H1 (cell line): ENCODE measurements around the gene TLCD3A.

Experiments
- CTCF ChIP-seq, 3 experiments: IDR thresholded peaks; 1 replicate in 2 of 3; 2 replicates in 1 of 3; pipeline versions ENCODE4 v1.5.1 to v1.6.1; 2011; ENCODE audit warnings: low read length in 3 of 3, mild to moderate bottlenecking in 3 of 3, inconsistent platforms in 2 of 3, low read depth in 1 of 3, moderate library complexity in 1 of 3; ENCODE audit not compliant: insufficient read depth in 1 of 3; ENCODE audit errors: control extremely low read depth in 1 of 3
- EZH2 ChIP-seq: fragments of 200-600 bp; sonication (generic); IDR thresholded peaks from 2 replicates; pipeline ENCODE4 v1.7.1; 2012; ENCODE audit warnings: low read depth, mild to moderate bottlenecking, moderate library complexity, low read length, inconsistent platforms; ENCODE audit not compliant: severe bottlenecking
- KDM1A ChIP-seq: fragments of 200-600, 300-600 bp; sonication (generic); IDR thresholded peaks from 2 replicates; pipeline ENCODE4 v1.7.1; 2016; ENCODE audit warnings: mild to moderate bottlenecking, low read length, borderline replicate concordance
- SIX5 ChIP-seq: IDR thresholded peaks from 2 replicates; pipeline ENCODE4 v1.6.1; 2011; ENCODE audit warnings: mild to moderate bottlenecking, low read depth, low read length

- TF ChIP-seq CTCF (IDR thresholded peaks at IDR 0.05; ENCODE audit: control extremely low read depth in 1 of 3, insufficient read depth in 1 of 3, low read depth in 1 of 3, low read length in 3 of 3): no peak
- TF ChIP-seq KDM1A: no peak
- TF ChIP-seq EZH2: no peak
- TF ChIP-seq SIX5: no peak
Observed at GRCh38 chr17:721540-721937, 10.9 kb upstream of the TLCD3A start.
